Measurements from ENCODE around the gene NCAPD3.
"Not testable (repeated sequence)": the region's sequence is repeated elsewhere in the genome, so short reads cannot be mapped to it uniquely, and the experiment has no call there.

Gene NCAPD3

DNA sequence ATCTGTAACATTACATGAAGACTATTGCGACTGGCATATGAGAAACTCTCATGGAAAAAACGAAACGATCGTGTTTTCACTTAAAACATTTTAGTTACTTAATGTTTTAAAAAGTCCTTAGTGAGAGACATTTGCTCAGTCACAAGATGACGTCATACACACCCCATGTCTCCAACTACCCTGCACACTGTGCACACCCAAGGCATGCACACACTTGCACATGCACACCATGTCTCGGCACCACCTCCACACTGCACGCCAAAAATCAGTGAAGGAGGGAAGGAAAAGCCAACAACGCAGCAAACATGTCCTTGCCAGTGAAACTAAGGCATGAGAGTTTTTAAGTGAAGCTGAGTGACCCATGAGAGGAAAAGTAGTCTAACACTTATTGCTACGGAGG is 18.0 kb downstream of the NCAPD3 start:
- TF ChIP-seq, protein P1, sequence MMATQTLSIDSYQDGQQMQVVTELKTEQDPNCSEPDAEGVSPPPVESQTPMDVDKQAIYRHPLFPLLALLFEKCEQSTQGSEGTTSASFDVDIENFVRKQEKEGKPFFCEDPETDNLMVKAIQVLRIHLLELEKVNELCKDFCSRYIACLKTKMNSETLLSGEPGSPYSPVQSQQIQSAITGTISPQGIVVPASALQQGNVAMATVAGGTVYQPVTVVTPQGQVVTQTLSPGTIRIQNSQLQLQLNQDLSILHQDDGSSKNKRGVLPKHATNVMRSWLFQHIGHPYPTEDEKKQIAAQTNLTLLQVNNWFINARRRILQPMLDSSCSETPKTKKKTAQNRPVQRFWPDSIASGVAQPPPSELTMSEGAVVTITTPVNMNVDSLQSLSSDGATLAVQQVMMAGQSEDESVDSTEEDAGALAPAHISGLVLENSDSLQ (IDR thresholded peaks at IDR 0.05), result no peak
- TF ChIP-seq ZNF384 (IDR thresholded peaks at IDR 0.05), result no peak
- no peak for TF ChIP-seq L3MBTL2 (conservative IDR thresholded peaks at IDR 0.05)
- no peak for TF ChIP-seq ARNT (IDR thresholded peaks at IDR 0.05)
- TF ChIP-seq FOXA1 (IDR thresholded peaks at IDR 0.05), result no peak
- no peak for TF ChIP-seq LEF1 (IDR thresholded peaks at IDR 0.05; ENCODE audit: borderline replicate concordance)
- TF ChIP-seq HDGF (IDR thresholded peaks at IDR 0.05; ENCODE audit: borderline replicate concordance), result no peak
- ChIA-PET CTCF (no interaction called here), POLR2A (interaction anchor here (0.8 kb wide), 1 partner anchor 19 kb away, joined by 3 read pairs; the partner anchor contains the start of genes NCAPD3 and VPS26B)
- DNase-seq (ENCODE audit: extremely low spot score), result no peak

DNA sequence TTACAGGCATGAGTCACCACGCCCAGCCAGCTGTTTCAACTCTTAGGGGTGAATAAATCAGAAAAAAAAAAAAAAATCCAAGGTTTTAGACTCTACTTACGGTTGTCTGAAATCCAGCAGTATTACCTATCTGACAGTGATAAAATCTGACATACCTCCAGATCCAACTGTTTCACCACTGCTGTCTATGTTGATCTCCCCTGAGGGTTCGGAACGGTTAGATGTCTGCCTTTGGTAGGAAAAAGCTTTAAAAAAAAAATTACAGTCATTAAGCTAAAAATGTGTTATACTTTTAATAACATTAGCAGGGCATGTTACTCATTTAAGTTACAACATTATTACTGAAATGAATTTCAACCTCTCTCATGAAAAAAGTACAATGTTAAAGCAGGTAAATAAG is 21.1 kb downstream of the NCAPD3 start:
- CTCF ChIA-PET, result interaction anchor here (0.6 kb wide), 1 partner anchor 20 kb away, joined by 3 read pairs; no protein-coding TSS in a partner anchor
- POLR2A ChIA-PET, result no interaction called here
- TF ChIP-seq LEF1 (IDR thresholded peaks at IDR 0.05; ENCODE audit: borderline replicate concordance) (no peak), SP1 (IDR thresholded peaks at IDR 0.05) (no peak), L3MBTL2 (conservative IDR thresholded peaks at IDR 0.05) (no peak), FOXM1 (IDR thresholded peaks at IDR 0.05; ENCODE audit: borderline replicate concordance) (no peak), NFRKB (IDR thresholded peaks at IDR 0.05) (no peak), FOXA1 (IDR thresholded peaks at IDR 0.05) (no peak), ZNF384 (IDR thresholded peaks at IDR 0.05) (no peak), SUZ12 (IDR thresholded peaks at IDR 0.05) (no peak), CTBP1 (IDR thresholded peaks at IDR 0.05; ENCODE audit: borderline replicate concordance) (no peak), ARNT (IDR thresholded peaks at IDR 0.05) (no peak), TARDBP (IDR thresholded peaks at IDR 0.05) (no peak), BHLHE40 (IDR thresholded peaks at IDR 0.05; ENCODE audit: borderline replicate concordance) (no peak), ELF4 (IDR thresholded peaks at IDR 0.05) (no peak), FOXK2 (IDR thresholded peaks at IDR 0.05) (no peak), HDGF (IDR thresholded peaks at IDR 0.05; ENCODE audit: borderline replicate concordance) (no peak)
- TF ChIP-seq, protein P1 (IDR thresholded peaks at IDR 0.05), result no peak
- no peak for DNase-seq (ENCODE audit: extremely low spot score)

DNA sequence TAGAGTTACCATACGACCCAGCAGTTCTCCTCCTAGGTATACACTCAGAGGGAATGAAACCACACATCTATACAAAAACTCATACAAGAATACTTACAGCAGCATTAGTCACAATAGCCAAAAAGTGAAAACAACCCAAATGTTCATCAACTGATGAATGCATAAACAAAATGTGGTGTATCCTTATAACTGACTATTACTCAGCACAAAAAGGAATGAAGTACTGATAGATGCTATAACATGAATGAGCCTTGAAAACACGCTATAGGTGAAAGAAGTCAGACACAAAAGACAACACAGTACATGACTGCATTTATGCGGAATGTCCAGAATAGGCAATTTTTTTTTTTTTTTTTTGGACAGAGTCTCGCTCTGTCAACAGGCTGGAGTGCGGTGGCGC is 23.1 kb downstream of the NCAPD3 start:
- CTCF ChIA-PET, result interaction anchor here (0.7 kb wide), 1 partner anchor 8 kb away, joined by 6 read pairs; no protein-coding TSS in a partner anchor
- DNase-seq (ENCODE audit: extremely low spot score), result no peak
- POLR2A ChIA-PET, result no interaction called here
- no peak for TF ChIP-seq ARNT (IDR thresholded peaks at IDR 0.05)
- no peak for TF ChIP-seq LEF1 (IDR thresholded peaks at IDR 0.05; ENCODE audit: borderline replicate concordance)
- no peak for TF ChIP-seq ELF4 (IDR thresholded peaks at IDR 0.05)
- no peak for TF ChIP-seq FOXA1 (IDR thresholded peaks at IDR 0.05)
- TF ChIP-seq FOXK2 (IDR thresholded peaks at IDR 0.05), result no peak
- TF ChIP-seq TARDBP (IDR thresholded peaks at IDR 0.05), result no peak
- TF ChIP-seq HDGF (IDR thresholded peaks at IDR 0.05; ENCODE audit: borderline replicate concordance), result no peak
- no peak for TF ChIP-seq NFRKB (IDR thresholded peaks at IDR 0.05)
- no peak for TF ChIP-seq ZNF384 (IDR thresholded peaks at IDR 0.05)
- no peak for TF ChIP-seq CTBP1 (IDR thresholded peaks at IDR 0.05; ENCODE audit: borderline replicate concordance)
- no peak for TF ChIP-seq FOXM1 (IDR thresholded peaks at IDR 0.05; ENCODE audit: borderline replicate concordance)
- TF ChIP-seq BHLHE40 (IDR thresholded peaks at IDR 0.05; ENCODE audit: borderline replicate concordance), result no peak
- TF ChIP-seq, protein P1 (IDR thresholded peaks at IDR 0.05), result no peak
- no peak for TF ChIP-seq L3MBTL2 (conservative IDR thresholded peaks at IDR 0.05)
- TF ChIP-seq SP1 (IDR thresholded peaks at IDR 0.05), result no peak
- TF ChIP-seq SUZ12 (IDR thresholded peaks at IDR 0.05), result no peak

DNA sequence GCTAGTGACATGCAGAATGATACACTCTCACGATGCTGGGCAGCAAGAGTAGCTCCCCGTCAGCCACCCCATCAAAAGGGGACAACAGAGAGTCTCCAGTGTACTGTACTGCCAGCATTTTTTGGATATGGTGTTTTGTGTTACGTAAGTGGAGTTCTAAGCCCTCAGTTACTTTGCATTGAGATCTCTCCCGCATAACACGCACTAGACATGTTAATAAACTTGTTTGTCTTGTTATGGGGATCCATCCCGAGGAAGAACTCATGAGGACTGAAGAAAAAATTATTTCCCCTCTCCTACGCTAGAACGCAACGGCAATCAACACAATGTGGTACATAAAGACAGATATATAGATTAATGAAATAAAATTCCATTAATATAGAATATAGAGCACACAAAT is 24.2 kb downstream of the NCAPD3 start:
- no peak for TF ChIP-seq ZNF384 (IDR thresholded peaks at IDR 0.05)
- TF ChIP-seq ELF4 (IDR thresholded peaks at IDR 0.05), result no peak
- TF ChIP-seq LEF1 (IDR thresholded peaks at IDR 0.05; ENCODE audit: borderline replicate concordance), result no peak
- TF ChIP-seq, protein P1 (IDR thresholded peaks at IDR 0.05), result no peak
- TF ChIP-seq SUZ12 (IDR thresholded peaks at IDR 0.05), result no peak
- no peak for TF ChIP-seq FOXK2 (IDR thresholded peaks at IDR 0.05)
- TF ChIP-seq CTBP1 (IDR thresholded peaks at IDR 0.05; ENCODE audit: borderline replicate concordance), result no peak
- no peak for TF ChIP-seq SP1 (IDR thresholded peaks at IDR 0.05)
- TF ChIP-seq TARDBP (IDR thresholded peaks at IDR 0.05), result no peak
- TF ChIP-seq ARNT (IDR thresholded peaks at IDR 0.05), result no peak
- TF ChIP-seq FOXA1 (IDR thresholded peaks at IDR 0.05), result no peak
- no peak for TF ChIP-seq L3MBTL2 (conservative IDR thresholded peaks at IDR 0.05)
- no peak for TF ChIP-seq NFRKB (IDR thresholded peaks at IDR 0.05)
- TF ChIP-seq FOXM1 (IDR thresholded peaks at IDR 0.05; ENCODE audit: borderline replicate concordance), result no peak
- no peak for TF ChIP-seq HDGF (IDR thresholded peaks at IDR 0.05; ENCODE audit: borderline replicate concordance)
- no peak for TF ChIP-seq BHLHE40 (IDR thresholded peaks at IDR 0.05; ENCODE audit: borderline replicate concordance)
- no peak for DNase-seq (ENCODE audit: extremely low spot score)
- ChIA-PET CTCF (interaction anchor here (0.8 kb wide), 1 partner anchor 12 kb away, joined by 3 read pairs; no protein-coding TSS in a partner anchor), POLR2A (interaction anchor here (0.9 kb wide), 1 partner anchor 34 kb away, joined by 3 read pairs; no protein-coding TSS in a partner anchor)

DNA sequence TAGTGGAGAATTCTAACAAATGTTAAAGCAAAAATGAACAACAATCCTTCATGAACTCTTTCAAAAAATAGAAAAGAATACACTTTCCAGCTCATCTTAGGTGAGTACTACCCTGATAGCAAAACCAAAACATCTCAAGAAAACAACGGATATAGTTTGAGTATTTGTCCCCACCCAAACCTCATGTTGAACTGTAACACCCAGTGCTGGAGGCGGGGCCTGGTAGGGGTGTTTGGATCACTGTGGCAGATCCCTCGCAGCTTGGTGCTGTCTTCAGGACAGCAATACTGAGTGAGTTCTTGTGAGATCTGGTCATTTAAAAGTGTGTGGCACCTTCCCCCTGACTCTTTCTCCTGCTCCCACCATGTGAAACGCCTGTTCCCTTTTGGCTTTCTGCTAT is 27.0 kb downstream of the NCAPD3 start:
- ChIA-PET POLR2A (no interaction called here), CTCF (interaction anchor here (0.6 kb wide), 1 partner anchor 16 kb away, joined by 6 read pairs; no protein-coding TSS in a partner anchor)
- no peak for DNase-seq (ENCODE audit: extremely low spot score)
- TF ChIP-seq, protein P1 (IDR thresholded peaks at IDR 0.05), result no peak

DNA sequence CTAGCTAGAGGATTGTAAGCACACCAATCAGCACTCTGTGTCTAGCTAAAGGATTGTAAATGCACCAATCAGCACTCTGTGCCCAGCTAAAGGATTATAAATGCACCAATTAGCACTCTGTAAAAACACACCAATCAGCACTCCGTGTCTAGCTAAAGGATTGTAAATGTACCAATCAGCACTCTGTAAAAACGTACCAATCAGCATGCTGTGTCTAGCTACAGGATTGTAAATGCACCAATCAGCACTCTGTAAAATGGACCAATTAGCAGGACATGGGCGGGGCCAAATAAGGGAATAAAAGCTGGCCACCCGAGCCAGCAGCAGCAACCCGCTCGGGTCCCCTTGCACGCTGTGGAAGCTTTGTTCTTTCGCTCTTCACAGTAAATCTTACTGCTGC is 35.7 kb downstream of the NCAPD3 start:
- CTCF ChIA-PET, result interaction anchor here (1.1 kb wide), 1 partner anchor 11 kb away, joined by 3 read pairs; no protein-coding TSS in a partner anchor
- DNase-seq (ENCODE audit: extremely low spot score); POLR2A ChIA-PET: not testable (repeated sequence)

Data from HEK293T (cell line).